SU-DHL-6 (cell line): Measurements from ENCODE around the gene HBQ1.
"Not testable (repeated sequence)": the region's sequence is repeated elsewhere in the genome, so short reads cannot be mapped to it uniquely, and the experiment has no call there.

Experiments used
- EZH2phosphoT487 ChIP-seq: fragments of 200-600 bp; sonication (generic), shearing (Covaris generic); conservative IDR thresholded peaks from 2 replicates; pipeline ENCODE4 v1.6.1; 2018; ENCODE audit warnings: mild to moderate bottlenecking, antibody characterized with exemption, low read length, moderate library complexity, mixed read lengths
- TF ChIP-seq, protein P1 (sequence below): fragments of 200-600 bp; sonication (generic); IDR thresholded peaks from one replicate; pipeline ENCODE4 v1.5.1; 2017; ENCODE audit warnings: antibody characterized with exemption, mild to moderate bottlenecking, low read length, moderate library complexity; ENCODE audit not compliant: insufficient read depth, poor library complexity, severe bottlenecking

- TF ChIP-seq, protein P1, sequence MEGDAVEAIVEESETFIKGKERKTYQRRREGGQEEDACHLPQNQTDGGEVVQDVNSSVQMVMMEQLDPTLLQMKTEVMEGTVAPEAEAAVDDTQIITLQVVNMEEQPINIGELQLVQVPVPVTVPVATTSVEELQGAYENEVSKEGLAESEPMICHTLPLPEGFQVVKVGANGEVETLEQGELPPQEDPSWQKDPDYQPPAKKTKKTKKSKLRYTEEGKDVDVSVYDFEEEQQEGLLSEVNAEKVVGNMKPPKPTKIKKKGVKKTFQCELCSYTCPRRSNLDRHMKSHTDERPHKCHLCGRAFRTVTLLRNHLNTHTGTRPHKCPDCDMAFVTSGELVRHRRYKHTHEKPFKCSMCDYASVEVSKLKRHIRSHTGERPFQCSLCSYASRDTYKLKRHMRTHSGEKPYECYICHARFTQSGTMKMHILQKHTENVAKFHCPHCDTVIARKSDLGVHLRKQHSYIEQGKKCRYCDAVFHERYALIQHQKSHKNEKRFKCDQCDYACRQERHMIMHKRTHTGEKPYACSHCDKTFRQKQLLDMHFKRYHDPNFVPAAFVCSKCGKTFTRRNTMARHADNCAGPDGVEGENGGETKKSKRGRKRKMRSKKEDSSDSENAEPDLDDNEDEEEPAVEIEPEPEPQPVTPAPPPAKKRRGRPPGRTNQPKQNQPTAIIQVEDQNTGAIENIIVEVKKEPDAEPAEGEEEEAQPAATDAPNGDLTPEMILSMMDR = not testable (repeated sequence)
- TF ChIP-seq EZH2phosphoT487 = not testable (repeated sequence)
These were observed 26.6 kb upstream of the HBQ1 start for GRCh38 chr16:153550-154216.
